GM10266 (cell line): ENCODE results near the gene TBC1D22A.

Experiments
- DNase-seq: peaks from one replicate; pipeline ENCODE4 v3.0.0; 2012; ENCODE audit errors: extremely low spot score
- CTCF ChIP-seq: IDR thresholded peaks from 2 replicates; pipeline ENCODE4 v1.5.1; 2012; ENCODE audit warnings: mild to moderate bottlenecking, low read depth; ENCODE audit not compliant: control insufficient read depth, insufficient read depth; ENCODE audit errors: missing control alignments

TBC1D22A gene

GRCh38 chr22:46807458-46807857 lies 45.0 kb downstream of the TBC1D22A start:
- no peak for TF ChIP-seq CTCF
- no peak for DNase-seq

GRCh38 chr22:46809153-46809885 lies 46.9 kb downstream of the TBC1D22A start:
- no peak for TF ChIP-seq CTCF

GRCh38 chr22:46810856-46811786 lies 48.7 kb downstream of the TBC1D22A start:
- no peak for TF ChIP-seq CTCF
- DNase-seq = no peak

More at GRCh38 chr22:46809153-46809885, 46.9 kb downstream of the TBC1D22A start:
- DNase-seq = no peak

- TF ChIP-seq CTCF = no peak
- no peak for DNase-seq
Measured at GRCh38 chr22:46812034-46812605, 49.7 kb downstream of the TBC1D22A start.

- no peak for TF ChIP-seq CTCF
- DNase-seq = no peak
Measured at GRCh38 chr22:46812788-46813187, 50.3 kb downstream of the TBC1D22A start.

- DNase-seq = no peak
- TF ChIP-seq CTCF = no peak
Measured at GRCh38 chr22:46813816-46814597, 51.6 kb downstream of the TBC1D22A start.
